Central memory CD4-positive, alpha-beta T cell (primary cell): Measurements from ENCODE around the gene GRK4.

ENCODE experiments used
- DNase-seq: peaks from one replicate; pipeline ENCODE4 v3.0.0; 2022

GRK4 gene

GRCh38 chr4:3013839-3014350, 50.5 kb downstream of the GRK4 start:
- DNase-seq = no peak

- no peak for DNase-seq
Measured at GRCh38 chr4:3016961-3017360, 53.6 kb downstream of the GRK4 start.

- no peak for DNase-seq
Measured at GRCh38 chr4:3017504-3017903, 54.1 kb downstream of the GRK4 start.

GRCh38 chr4:3019145-3019846, 55.9 kb downstream of the GRK4 start:
- DNase-seq = no peak

GRCh38 chr4:3021127-3021526, 57.8 kb downstream of the GRK4 start:
- no peak for DNase-seq

- DNase-seq = no peak
Measured at GRCh38 chr4:3021627-3022026, 58.3 kb downstream of the GRK4 start.

GRCh38 chr4:3022112-3022511, 58.7 kb downstream of the GRK4 start:
- no peak for DNase-seq

- no peak for DNase-seq
Measured at GRCh38 chr4:3022651-3023050, 59.3 kb downstream of the GRK4 start.

- no peak for DNase-seq
Measured at GRCh38 chr4:3025881-3026280, 62.5 kb downstream of the GRK4 start.

GRCh38 chr4:3026540-3026939, 63.2 kb downstream of the GRK4 start:
- DNase-seq = no peak

GRCh38 chr4:3029464-3029863, 66.1 kb downstream of the GRK4 start:
- no peak for DNase-seq

GRCh38 chr4:3030566-3031356, 67.4 kb downstream of the GRK4 start:
- DNase-seq = no peak

- no peak for DNase-seq
Measured at GRCh38 chr4:3031357-3032082, 68.1 kb downstream of the GRK4 start.

- no peak for DNase-seq
Measured at GRCh38 chr4:3034231-3034630, 70.9 kb downstream of the GRK4 start.

- DNase-seq = no peak
Measured at GRCh38 chr4:3035249-3035648, 71.9 kb downstream of the GRK4 start.

- no peak for DNase-seq
Measured at GRCh38 chr4:3035674-3036073, 72.3 kb downstream of the GRK4 start.

GRCh38 chr4:3036131-3036952, 73.0 kb downstream of the GRK4 start:
- no peak for DNase-seq

- DNase-seq = no peak
Measured at GRCh38 chr4:3037957-3038461, 74.6 kb downstream of the GRK4 start.

- DNase-seq = no peak
Measured at GRCh38 chr4:3039706-3040366, 76.5 kb downstream of the GRK4 start.

- DNase-seq = no peak
Measured at GRCh38 chr4:3040452-3041191, 77.3 kb downstream of the GRK4 start.
